Stimulated activated CD4-positive, alpha-beta T cell treated with anti-CD3 and anti-CD28 coated beads, TNF-alpha, amount 100 ng/mL, for 1 hour (primary cell): Measurements from ENCODE around the gene IGSF1.

Experiments used
- DNase-seq, 3 donors: peaks; one replicate each; pipeline ENCODE4 v3.0.0-alpha.2; 2020; ENCODE audit warnings: low read depth in 3 of 3, low spot score in 1 of 3

Gene IGSF1, protein sequence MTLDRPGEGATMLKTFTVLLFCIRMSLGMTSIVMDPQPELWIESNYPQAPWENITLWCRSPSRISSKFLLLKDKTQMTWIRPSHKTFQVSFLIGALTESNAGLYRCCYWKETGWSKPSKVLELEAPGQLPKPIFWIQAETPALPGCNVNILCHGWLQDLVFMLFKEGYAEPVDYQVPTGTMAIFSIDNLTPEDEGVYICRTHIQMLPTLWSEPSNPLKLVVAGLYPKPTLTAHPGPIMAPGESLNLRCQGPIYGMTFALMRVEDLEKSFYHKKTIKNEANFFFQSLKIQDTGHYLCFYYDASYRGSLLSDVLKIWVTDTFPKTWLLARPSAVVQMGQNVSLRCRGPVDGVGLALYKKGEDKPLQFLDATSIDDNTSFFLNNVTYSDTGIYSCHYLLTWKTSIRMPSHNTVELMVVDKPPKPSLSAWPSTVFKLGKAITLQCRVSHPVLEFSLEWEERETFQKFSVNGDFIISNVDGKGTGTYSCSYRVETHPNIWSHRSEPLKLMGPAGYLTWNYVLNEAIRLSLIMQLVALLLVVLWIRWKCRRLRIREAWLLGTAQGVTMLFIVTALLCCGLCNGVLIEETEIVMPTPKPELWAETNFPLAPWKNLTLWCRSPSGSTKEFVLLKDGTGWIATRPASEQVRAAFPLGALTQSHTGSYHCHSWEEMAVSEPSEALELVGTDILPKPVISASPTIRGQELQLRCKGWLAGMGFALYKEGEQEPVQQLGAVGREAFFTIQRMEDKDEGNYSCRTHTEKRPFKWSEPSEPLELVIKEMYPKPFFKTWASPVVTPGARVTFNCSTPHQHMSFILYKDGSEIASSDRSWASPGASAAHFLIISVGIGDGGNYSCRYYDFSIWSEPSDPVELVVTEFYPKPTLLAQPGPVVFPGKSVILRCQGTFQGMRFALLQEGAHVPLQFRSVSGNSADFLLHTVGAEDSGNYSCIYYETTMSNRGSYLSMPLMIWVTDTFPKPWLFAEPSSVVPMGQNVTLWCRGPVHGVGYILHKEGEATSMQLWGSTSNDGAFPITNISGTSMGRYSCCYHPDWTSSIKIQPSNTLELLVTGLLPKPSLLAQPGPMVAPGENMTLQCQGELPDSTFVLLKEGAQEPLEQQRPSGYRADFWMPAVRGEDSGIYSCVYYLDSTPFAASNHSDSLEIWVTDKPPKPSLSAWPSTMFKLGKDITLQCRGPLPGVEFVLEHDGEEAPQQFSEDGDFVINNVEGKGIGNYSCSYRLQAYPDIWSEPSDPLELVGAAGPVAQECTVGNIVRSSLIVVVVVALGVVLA (N-terminal part only)

DNA sequence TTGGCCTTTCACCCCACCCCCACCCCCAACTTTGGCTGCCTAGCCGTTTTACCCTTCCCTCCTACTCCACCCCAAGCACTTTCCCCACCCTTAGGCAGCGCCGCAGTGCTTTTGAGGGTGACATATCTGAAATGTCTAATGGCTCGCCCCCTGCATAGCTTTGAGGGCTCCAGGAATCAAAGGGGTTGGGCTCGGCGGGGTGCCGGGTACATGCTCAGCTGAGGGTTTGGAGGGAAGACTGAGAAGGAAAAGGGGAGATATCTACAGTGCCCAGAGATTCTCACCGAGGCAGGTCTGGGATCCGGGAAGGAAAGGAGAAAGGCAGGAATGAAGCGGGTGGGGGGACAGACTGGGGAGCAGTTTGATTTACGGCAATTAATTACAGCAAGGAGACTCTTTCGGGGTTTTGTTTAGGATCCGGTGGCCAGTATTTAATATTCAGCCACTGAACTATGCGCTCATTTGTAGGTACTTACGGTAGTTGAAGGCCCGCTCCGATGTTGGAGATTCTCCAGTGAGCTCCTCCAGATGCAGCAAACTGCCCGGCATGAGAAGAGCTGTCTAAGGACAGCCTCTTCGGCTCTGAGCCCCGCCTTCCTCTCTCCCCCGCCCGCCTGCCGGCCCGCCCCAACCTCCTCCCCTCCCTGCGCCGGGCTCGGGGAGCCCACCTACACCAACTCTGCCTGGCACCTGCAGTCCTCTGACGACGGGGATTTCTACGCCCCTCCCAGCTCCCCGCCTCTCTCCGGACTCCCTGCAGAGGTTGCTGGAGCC is at the start of gene IGSF1:
Gene IGSF1 (minus strand): TSS at position 569 of the 774 bp plus-strand sequence. CDS start 2,632 bp downstream, outside the sequence.
- DNase-seq: no peak

- DNase-seq: no peak
These were observed 43.2 kb upstream of the IGSF1 start for GRCh38 chrX:131332331-131332730.

DNA sequence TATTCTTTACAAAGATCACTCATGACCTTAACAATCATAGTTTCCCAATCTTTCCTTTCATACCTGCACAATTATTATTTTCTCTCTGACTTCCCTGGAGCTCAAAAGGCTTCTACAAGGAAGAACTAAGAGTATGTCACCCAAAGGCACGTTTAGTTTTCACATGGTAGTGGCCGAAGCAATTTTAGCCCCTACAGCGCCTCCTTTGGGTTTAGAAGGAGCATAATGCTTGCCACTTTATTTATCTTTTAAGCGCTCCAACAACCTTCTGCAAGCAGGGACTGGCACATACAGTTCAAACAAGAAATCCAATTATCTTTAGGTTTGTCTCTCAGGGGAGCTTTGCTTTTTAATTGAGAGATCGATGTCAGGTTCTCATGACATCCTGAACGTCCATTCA is 42.0 kb upstream of the IGSF1 start:
- no peak for DNase-seq

- no peak for DNase-seq
These were observed 41.6 kb upstream of the IGSF1 start for GRCh38 chrX:131330735-131331134.

DNA sequence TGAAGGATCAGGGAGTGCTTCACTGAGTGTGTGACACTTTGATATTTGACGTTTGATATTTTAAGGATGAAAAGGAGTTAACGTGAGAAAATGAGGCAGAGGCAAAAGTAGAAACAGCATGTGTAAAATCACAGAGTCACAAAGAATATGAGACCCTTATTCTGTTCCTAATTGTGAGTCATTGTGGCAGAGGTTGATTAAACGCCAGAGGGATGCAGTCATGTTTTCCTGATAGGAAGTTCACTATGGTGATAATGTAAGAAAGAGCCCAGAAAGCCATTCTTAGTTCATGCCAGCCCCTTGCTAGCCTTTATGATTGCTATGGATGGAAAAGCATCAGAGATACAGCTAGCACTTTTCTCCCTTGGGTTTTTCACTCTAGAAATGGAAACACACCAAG is 33.5 kb upstream of the IGSF1 start:
- DNase-seq: no peak

- no peak for DNase-seq
These were observed 28.2 kb upstream of the IGSF1 start for GRCh38 chrX:131317326-131317725.

DNA sequence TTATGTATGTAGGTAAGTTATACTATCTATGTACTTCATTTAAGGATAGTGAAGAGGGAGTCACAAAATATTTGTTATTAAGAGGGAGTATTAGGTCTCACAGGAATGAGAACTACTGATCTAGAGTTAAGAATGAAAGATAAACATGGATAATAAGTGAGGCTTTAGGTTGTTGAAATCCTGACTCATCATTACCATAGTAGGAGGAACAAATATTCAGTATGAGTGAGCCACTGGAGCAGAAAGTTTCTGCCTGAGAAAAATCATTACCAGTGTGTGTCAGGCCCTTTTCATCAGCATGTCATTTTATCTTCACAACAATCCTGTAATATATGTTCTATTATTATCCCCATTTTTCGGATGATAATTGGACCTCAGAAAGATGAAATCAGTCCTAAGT is 27.2 kb upstream of the IGSF1 start:
- DNase-seq: no peak

DNA sequence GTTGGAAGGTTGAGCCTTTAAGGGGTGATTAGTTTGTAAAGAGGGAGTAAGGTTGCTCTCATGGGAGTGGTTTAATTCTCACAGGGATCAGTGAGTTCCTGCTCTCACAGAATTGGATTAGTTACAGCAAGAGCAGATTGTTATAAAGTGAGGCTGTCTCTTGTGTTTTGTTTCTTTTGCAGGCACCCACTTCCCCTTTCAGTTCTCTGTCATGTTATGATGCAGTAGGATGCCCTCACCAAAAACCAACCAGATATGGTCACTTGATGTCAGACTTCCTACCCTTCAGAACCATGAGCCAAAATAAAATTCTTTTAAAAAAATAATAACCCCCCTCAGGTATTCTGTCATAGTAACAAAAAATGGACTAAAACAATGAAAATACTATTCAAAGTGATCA is 19.9 kb upstream of the IGSF1 start:
- DNase-seq: no peak

GRCh38 chrX:131306601-131307000 is 17.5 kb upstream of the IGSF1 start:
- DNase-seq: no peak

DNA sequence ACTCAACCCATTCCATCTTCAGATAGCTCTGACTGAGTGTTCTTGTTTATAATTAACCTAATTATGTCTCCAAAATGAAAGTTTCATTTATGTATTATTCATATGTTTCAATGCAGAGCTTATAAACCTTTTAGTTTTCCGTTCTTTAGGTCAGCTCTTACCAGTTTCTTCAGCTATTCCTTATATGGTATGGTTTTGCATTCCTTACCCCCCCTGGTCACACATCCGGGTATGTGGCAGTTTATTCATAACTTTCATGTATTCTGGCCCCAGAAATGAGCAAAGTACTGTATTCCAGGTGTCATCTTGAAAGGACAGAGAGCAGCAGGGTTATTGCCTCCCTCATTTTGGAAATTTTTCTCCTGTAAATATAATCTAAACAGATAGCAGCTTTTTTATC is 16.8 kb upstream of the IGSF1 start:
- no peak for DNase-seq

DNA sequence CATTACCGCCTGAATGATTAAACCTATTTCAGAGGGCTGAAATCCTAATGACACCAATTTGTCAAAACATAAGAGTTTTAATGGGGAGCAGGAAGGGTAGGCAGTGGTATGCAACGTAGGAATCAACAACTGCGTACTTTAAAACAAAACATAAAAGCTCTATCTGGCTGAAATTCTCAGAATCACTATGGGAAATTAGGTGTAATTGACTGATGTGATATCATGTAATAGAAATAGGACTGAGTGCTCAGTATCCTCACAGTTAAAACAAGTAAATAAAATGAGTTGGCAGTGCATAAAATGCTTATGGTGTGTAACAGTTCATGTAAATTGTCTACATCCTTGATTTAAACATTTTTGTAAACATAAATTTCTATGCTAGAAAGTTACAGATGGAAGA is 13.6 kb upstream of the IGSF1 start:
- no peak for DNase-seq

DNA sequence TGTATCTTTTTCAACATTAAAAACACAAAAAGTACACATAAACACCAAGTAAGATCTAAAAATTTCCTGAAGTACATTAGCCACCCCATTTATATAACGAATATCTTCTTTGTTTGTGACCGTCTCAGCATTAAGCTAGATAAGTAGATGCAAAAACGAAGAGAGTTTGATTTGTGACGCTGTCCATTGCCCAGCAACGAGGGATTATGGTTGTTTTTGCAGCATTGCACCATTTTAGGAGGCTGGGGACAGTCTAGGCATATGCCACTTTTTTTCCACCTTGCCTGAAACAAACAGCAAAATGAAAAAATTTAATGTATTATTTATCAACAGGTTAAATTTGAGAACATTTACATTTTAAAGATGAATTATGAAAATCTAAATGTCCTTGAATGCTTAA is 12.0 kb upstream of the IGSF1 start:
- no peak for DNase-seq

DNA sequence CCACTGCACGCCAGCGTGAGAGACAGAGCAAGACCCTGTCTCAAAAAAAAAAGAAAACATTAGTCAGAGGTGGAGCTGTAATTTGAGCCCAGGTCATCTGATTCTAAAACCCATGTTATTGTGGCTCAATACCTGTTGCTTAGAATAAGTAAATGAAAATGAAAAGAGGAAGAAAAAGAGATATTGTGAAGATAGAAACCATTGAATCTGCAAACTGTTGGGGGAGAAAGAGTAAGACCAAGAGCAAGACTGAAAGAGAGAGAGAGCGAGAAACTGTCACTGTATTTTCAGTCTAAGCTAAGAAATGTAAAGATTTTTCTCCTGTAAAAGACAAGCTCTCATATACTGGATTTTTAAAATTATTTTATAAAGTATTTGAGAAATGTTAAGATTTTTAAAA is 9.7 kb upstream of the IGSF1 start:
- DNase-seq: no peak

DNA sequence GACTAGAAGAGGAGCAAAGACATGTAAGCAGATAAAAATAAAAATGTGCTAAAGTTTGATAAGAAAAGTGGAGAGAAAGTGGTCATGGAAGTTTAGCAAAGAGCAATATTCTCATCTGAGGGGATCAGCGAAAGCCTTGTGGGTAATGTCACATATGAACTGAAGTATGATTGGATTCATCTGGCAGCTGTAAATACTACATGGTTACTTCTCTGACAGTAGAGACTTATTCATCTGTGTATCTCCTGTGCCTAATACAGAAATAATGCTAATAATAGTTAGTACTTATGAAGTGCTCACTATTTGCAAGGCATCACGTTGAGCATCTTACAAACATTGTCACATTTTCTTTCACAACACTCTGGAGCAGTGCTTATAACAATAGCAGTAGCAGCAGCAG is 8.9 kb upstream of the IGSF1 start:
- DNase-seq: no peak

GRCh38 chrX:131289527-131289926 is 421 bp upstream of the IGSF1 start:
- DNase-seq: no peak

GRCh38 chrX:131288188-131288587 is 918 bp downstream of the IGSF1 start:
- DNase-seq: no peak

DNA sequence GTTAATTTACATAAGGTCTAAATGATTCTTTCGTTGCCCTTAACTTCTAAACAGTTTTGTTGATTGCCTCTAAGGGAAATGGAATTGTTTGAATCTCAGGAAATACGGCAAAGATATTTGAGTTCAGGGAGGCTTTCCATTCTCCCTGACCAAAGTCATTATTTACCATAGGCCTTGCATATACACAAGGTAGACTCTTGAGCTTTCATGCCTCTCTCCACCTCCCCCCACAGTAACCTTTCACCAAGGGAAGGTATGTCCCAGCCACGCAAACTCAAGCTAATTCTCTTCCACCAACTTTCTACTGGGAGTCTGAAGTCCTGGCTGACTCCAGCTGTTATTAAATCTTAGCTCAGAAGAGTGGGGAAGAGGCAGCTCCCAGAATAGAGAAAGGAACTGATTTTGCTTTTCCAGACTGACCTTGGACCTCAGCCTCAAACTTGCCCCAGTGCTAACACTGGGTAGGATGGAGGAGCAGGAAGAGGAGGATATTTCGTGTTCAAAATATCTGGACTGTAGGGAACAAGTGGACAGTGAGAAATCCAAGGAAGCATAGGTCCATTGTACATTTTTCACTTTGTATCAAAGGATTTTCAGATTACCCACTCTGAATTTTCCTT is 1.4 kb downstream of the IGSF1 start:
- DNase-seq: no peak

GRCh38 chrX:131279617-131280016 is 9.5 kb downstream of the IGSF1 start:
- DNase-seq: no peak

GRCh38 chrX:131279197-131279596 is 9.9 kb downstream of the IGSF1 start:
- no peak for DNase-seq

GRCh38 chrX:131277543-131278136 is 11.5 kb downstream of the IGSF1 start:
- no peak for DNase-seq
